HepG2 (cell line): ENCODE results near the gene TAOK3. TPM values are rescaled to one million over a fixed set of nuclear protein-coding genes. Genes with fewer than 3 reads are reported as not detected.

Experiments
- CBFB ChIP-seq: sonication (generic); formaldehyde crosslinking; IDR thresholded peaks from 2 replicates; pipeline ENCODE4 v1.4.0; 2020; ENCODE audit warnings: missing genetic modification reagents
- CREB3 ChIP-seq: sonication (generic); formaldehyde crosslinking; IDR thresholded peaks from 2 replicates; pipeline ENCODE4 v1.5.0; 2020; ENCODE audit warnings: missing genetic modification reagents
- ELF3 ChIP-seq: IDR thresholded peaks from 2 replicates; pipeline ENCODE4 v1.6.1; 2016; ENCODE audit warnings: missing genetic modification reagents, missing compliant biosample characterization
- EP300 ChIP-seq, 3 experiments: sonication (generic) in 1 of 3; formaldehyde crosslinking in 1 of 3; IDR thresholded peaks; 2 replicates each; pipeline versions ENCODE4 v1.5.1 to v1.6.1; 2011 to 2020; ENCODE audit warnings: low read depth in 2 of 3, low read length in 2 of 3, borderline replicate concordance in 1 of 3, improper control_type of control experiment in 1 of 3, mild to moderate bottlenecking in 1 of 3, missing genetic modification reagents in 1 of 3, moderate library complexity in 1 of 3
- GPN1 ChIP-seq: sonication (generic); formaldehyde crosslinking; IDR thresholded peaks from 2 replicates; pipeline ENCODE4 v1.5.1; 2020; ENCODE audit warnings: missing genetic modification reagents, borderline replicate concordance
- GZF1 ChIP-seq: sonication (generic); formaldehyde crosslinking; IDR thresholded peaks from 2 replicates; pipeline ENCODE4 v1.5.1; 2020; ENCODE audit warnings: mild to moderate bottlenecking, missing genetic modification reagents
- HES4 ChIP-seq: sonication (generic); formaldehyde crosslinking; IDR thresholded peaks from 2 replicates; pipeline ENCODE4 v1.9.0; 2021; ENCODE audit warnings: mild to moderate bottlenecking, missing genetic modification reagents, borderline replicate concordance
- KDM2A ChIP-seq: sonication (generic); formaldehyde crosslinking; IDR thresholded peaks from 2 replicates; pipeline ENCODE4 v1.4.0; 2020; ENCODE audit warnings: low read depth, missing genetic modification reagents, borderline replicate concordance
- KDM3A ChIP-seq: IDR thresholded peaks from 2 replicates; pipeline ENCODE4 v1.6.1; 2018; ENCODE audit warnings: low read depth, missing compliant biosample characterization
- MIER2 ChIP-seq: IDR thresholded peaks from 2 replicates; pipeline ENCODE4 v1.6.1; 2016; ENCODE audit warnings: missing biosample characterization, missing genetic modification reagents
- NFE2 ChIP-seq: sonication (generic); formaldehyde crosslinking; IDR thresholded peaks from 2 replicates; pipeline ENCODE4 v1.4.0; 2020; ENCODE audit warnings: missing genetic modification reagents
- PRDM15 ChIP-seq: sonication (generic); formaldehyde crosslinking; IDR thresholded peaks from 2 replicates; pipeline ENCODE4 v1.4.0; 2020; ENCODE audit warnings: missing genetic modification reagents
- PREB ChIP-seq: sonication (generic); formaldehyde crosslinking; IDR thresholded peaks from 2 replicates; pipeline ENCODE4 v1.4.0; 2020; ENCODE audit warnings: missing genetic modification reagents
- SNRNP70 ChIP-seq: fragments of 200-400 bp; formaldehyde crosslinking; IDR thresholded peaks from 2 replicates; pipeline ENCODE4 v1.6.1; 2017; ENCODE audit warnings: mild to moderate bottlenecking, low read depth, low read length, moderate library complexity
- TRIM24 ChIP-seq: sonication (generic); formaldehyde crosslinking; IDR thresholded peaks from 2 replicates; pipeline ENCODE4 v1.8.0; 2022; ENCODE audit warnings: mild to moderate bottlenecking, missing genetic modification reagents
- ZNF101 ChIP-seq: sonication (generic); formaldehyde crosslinking; IDR thresholded peaks from 2 replicates; pipeline ENCODE4 v1.4.0; 2020; ENCODE audit warnings: mild to moderate bottlenecking, low read depth, missing genetic modification reagents, borderline replicate concordance
- ZNF343 ChIP-seq: sonication (generic); formaldehyde crosslinking; IDR thresholded peaks from 2 replicates; pipeline ENCODE4 v1.4.0; 2020; ENCODE audit warnings: mild to moderate bottlenecking, missing genetic modification reagents
- ZNF430 ChIP-seq: sonication (generic); formaldehyde crosslinking; IDR thresholded peaks from 2 replicates; pipeline ENCODE4 v1.9.0; 2021; ENCODE audit warnings: mild to moderate bottlenecking, missing genetic modification reagents
- ZNF512B ChIP-seq: sonication (generic); formaldehyde crosslinking; IDR thresholded peaks from 2 replicates; pipeline ENCODE4 v1.5.1; 2020; ENCODE audit warnings: missing genetic modification reagents, mild to moderate bottlenecking, borderline replicate concordance
- ZNF792 ChIP-seq: IDR thresholded peaks from 2 replicates; pipeline ENCODE4 v1.6.1; 2016
- polyA plus RNA-seq, 8 experiments: library from polyadenylated mRNA; depleted of rRNA in 3 of 8; stranded (reverse) in 7 of 8; unstranded in 1 of 8; fragments of >200 nt; fragmentation: Illumina TruSeq in 4 of 8; extraction: Trizol in 4 of 8; gene quantifications; 2 replicates each; pipeline versions ENCODE4 v1.2.1 to v1.2.3, GENCODE V29; 2011 to 2016; ENCODE audit warnings: low read depth in 4 of 8, missing spikeins in 1 of 8, mixed read lengths in 1 of 8; ENCODE audit not compliant: insufficient read depth in 1 of 8
- total RNA-seq, 5 experiments: library from RNA; depleted of rRNA; stranded (reverse); fragments of >200 nt; fragmentation: Illumina TruSeq; extraction: Trizol; gene quantifications; 2 replicates each; pipeline ENCODE4 v1.2.3, GENCODE V29; 2016; ENCODE audit warnings: low read depth in 1 of 5

The TAOK3 gene
- total and polyA plus RNA-seq, 2 of the 13 experiments (the other 11 are each of a cell fraction or from before 2014, with no cell fraction given): 10.4 to 12.3 TPM

- TF ChIP-seq HES4 (CRISPR knock-in tag) (peak; percentile 24; the same call in 1 of the 2 replicates), SNRNP70 (no peak), CREB3 (CRISPR knock-in tag) (no peak), ZNF792 (CRISPR knock-in tag) (no peak; the same call in 1 of the 2 replicates), TRIM24 (CRISPR knock-in tag) (no peak), GZF1 (no peak), ZNF343 (no peak), KDM2A (peak; percentile 62; the same call in 1 of the 2 replicates), MIER2 (CRISPR knock-in tag) (no peak), EP300 (IDR thresholded peaks at IDR 0.05; ENCODE audit: low read depth in 2 of 2, low read length in 2 of 2) (peak in 1 of 2 experiments; percentile 36; a peak in 2 of 4 replicates), EP300 (CRISPR knock-in tag; IDR thresholded peaks at IDR 0.05; ENCODE audit: borderline replicate concordance) (no peak), CBFB (no peak), PRDM15 (CRISPR knock-in tag) (peak; percentile 26; the same call in 1 of the 2 replicates), KDM3A (CRISPR knock-in tag) (no peak), NFE2 (CRISPR knock-in tag) (no peak), GPN1 (CRISPR knock-in tag) (no peak), ZNF430 (CRISPR knock-in tag) (no peak; the same call in 1 of the 2 replicates), ZNF101 (CRISPR knock-in tag) (no peak), PREB (CRISPR knock-in tag) (no peak), ZNF512B (CRISPR knock-in tag) (no peak), ELF3 (peak; percentile 55)
These were observed at the start of gene TAOK3 (continued) for GRCh38 chr12:118372541-118373495.
